Lung microvascular endothelial cell (primary cell): ENCODE measurements around the gene GPS1. TPM values are rescaled to one million over a fixed set of nuclear protein-coding genes. Genes with fewer than 3 reads are reported as not detected.

ENCODE experiments used
- DNase-seq, 2 donors: peaks; one replicate each; pipeline versions ENCODE4 v3.0.0 to v3.0.0-alpha.2; 2010; ENCODE audit warnings: low read depth in 2 of 2
- total RNA-seq: library from RNA; depleted of rRNA; stranded (reverse); fragments of >200 nt; gene quantifications from 2 replicates; pipeline ENCODE4 v1.2.1, GENCODE V29; 2014

Gene GPS1
- total RNA-seq, 1 donor from 2014 or later, result 64.1 TPM

DNA sequence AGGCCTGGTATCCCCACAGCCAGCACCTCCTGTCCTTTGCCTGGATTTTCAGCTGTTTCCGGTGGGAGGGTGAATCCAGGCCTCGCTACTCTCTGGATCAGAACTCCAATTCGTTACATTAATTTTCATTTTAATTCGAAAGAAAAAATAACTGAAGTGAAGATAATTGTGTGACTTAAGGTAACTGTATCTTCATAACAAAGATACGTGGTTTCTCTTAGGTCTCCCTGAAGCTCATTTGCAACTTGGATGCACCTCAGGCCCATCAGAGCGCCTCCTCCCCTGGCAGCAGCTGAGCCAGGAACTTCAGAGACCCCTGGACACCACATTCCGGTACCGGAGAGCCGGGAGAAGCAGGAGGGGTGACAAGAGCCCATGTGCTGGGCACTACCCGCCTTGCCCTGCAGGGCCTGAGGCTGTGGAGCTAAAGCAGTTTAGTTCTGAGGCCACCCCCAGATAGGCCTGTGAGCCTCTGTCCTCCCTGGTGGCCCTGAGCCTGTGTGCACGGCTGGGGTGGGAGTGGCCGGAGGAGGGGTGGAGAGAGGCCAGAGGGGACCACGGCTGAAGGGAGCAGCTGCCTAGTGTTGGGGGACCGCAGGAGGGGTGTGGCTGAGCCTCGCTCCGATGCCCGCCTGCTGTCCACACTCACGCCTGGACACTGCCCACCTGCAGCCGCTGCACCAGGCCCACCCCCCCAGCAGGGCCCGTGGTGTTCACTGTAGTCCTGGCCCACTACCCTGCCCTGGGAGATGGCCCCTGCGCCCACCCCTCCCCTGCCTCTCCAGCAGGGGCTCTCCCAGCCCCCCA lies 25.3 kb downstream of the GPS1 start:
- no peak for DNase-seq

DNA sequence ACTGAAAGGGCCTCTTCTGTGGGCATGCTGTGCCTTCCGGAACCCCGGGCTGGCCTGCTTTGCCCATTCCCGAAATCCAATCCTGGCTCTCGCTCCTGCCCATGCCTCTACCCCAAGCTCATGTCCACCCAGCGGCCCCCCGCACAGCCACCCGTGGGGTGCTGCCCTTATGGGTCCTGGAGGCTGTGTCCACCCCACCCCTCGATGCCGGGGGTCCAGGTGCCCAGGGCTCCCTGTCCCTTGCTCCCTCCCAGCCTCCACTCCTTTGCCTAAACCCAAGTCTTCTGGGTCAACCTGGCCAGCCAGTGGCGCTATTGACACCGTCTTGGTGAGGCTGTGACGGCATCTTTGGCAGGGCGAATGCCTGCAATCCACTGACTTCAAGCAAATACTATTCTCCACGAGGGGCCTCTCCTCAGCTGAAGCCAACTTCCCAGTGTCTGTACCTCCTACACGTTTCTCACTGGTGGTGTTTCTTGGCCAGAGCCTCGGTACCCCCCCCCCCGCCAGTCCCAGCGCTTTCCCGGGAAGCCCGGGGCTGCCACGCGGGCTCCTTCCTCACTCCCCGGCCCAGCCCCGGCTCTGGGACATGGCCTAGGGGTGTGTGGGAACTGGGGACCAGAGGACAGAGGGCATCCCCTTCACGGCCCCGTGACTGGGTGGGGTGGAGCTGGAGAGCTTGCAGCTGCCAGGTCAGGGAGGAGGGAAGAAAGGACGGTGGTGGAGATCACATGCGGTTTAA lies 26.1 kb downstream of the GPS1 start:
- no peak for DNase-seq

DNA sequence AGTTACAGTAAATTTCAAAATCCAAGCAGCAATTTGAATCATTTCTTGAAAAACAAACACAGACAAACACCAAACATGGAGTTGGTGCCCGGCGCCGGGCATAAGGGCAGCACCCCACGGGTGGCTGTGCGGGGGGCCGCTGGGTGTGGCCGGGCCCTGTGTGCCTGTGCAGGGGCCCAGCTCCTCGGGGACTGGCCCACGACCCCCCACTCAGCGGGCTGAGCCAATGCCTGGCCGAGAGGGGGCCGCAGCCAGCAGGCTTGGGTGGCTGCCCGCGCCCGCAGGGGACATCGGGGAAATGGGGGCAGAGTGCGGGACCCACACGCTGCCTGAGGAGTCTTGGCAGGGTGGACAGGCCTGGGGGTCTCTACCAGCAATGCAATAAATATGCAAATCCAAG lies 26.7 kb downstream of the GPS1 start:
- DNase-seq, result no peak

DNA sequence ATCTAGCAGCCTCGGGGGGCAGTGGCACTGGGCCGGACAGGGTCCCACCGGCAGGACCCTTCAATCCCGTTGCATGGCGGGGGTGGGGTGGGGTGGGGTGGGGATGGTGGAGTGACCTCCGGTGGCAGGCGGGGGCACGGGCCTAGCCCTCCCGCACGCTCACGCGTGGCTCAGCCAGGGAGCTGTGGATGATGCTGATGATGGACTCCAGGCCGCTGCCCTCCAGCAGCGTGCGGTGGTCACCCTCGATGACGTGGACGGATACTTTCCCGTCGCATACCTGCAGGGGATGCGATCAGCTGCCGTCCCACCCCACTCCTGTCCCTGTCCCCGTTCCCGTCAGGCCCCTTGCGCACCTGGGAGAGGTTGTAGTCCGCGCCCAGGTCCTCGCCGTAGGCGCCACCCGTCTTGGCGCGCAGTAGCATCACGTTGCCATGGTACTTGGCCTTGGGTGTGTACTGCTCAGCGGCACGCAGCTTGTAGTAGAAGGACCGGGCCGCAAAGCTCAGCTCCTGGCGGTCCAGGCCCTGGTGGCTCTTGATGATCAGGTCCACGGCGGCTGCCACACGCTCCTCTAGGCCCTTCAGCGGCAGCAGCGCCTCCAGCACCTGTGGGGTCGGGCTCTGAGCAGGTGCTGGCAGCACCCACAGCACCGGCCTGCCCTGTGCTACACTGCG lies 27.4 kb downstream of the GPS1 start:
- DNase-seq, result no peak

DNA sequence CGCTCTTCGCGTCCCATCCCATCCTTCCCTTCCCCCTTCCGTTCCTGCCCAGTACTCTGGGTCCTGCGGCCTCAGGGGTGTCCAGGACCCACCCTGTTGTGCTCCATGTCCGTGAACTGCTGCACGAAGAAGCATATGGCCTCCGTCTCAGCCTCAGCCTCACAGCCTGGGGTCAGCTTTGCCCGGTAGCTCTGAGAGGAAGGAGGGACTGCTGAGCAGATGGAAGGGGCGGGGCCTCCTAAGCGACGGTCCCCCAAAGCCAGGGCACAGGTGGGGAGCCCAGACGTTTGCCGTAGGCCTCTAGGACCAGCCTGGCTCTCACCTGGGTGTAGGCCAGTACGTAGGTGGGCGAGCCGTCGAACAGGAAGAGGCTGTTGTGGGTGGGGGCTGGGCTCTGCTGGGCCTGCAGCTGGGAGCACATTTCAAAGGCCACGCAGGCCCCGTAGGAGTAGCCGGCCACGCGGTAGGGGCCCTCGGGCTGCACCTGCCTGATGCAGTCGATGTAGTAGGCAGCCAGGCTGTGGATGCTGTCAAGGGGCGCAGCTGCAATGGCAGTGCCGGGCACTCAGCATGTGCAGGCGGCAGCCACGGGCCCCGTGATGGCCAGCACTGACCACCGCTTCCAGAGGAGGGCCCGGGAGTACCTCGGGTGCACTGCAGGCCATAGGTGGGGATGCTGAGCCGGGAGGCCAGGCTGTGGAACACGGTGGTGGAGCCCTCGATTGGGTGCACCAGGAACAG lies 28.5 kb downstream of the GPS1 start:
- DNase-seq, result no peak

DNA sequence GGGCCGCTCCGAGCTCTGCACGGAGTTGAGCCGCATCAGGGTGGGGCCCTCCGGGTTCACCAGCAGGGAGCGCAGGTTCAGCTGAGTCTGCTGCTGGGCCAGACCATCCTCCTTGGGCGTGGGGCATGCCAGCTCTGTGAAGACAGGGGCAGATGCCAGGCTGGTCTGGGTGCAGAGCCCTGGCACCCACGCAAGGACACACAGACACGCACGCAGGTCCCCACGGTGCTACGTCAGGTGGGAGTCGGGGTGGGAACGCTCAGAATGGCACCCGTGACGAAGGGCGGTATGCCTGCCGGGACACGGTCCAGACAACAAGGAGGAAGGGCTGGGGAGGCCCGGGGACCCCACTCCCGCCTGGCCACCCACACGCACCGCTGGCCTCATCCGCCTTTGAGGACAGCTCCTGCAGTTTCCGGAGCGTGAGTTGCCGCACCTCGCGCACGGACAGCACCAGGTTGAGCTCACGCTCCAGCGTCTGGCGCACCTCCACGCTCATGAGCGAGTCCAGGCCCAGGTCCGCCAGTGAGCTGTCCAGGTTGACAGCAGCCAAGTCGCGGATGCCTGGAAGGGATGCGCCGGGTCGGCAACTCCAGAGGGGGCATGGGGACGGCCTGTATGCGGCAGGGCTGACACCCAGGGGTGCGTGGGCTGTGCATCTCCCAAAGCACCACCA lies 29.2 kb downstream of the GPS1 start:
- no peak for DNase-seq

DNA sequence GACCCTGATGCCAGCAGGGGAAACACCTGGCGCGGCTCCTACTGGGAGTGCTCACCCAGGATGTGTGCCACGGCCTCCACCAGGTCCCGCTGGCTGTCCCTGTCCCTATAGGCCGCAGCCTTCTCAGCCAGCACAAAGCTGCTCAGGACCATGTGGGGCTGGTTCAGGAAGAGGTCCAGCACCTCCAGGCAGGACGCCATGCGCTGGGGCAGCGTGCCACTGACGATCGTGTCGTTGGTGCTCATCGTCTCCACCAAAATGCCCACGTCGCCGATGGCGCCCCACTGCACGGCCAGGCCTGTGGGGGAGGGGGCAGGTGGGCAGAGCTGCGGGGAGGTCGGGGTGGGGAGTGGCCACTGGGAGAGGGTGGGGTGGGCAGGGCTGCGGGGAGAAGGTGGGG lies 29.8 kb downstream of the GPS1 start:
- DNase-seq, result no peak

DNA sequence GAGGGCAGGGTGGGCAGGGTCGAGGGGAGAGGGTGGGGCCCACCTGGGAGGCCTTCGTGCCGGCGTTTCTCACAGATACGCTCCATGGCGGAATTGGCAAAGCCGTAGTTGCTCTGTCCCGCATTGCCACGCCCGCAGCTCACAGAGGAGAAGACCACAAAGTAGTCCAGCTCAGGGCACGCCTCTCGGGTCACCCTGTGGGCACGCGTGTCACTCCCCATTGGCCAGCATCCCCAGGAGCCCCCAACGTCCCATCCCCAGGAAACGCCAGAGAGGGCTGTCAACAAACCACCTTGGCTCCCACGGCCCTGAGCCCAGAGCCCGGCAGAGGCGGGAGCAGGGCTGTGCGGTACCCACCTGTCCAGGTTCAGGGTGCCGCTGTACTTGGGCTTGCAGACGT lies 30.3 kb downstream of the GPS1 start:
- DNase-seq, result no peak

DNA sequence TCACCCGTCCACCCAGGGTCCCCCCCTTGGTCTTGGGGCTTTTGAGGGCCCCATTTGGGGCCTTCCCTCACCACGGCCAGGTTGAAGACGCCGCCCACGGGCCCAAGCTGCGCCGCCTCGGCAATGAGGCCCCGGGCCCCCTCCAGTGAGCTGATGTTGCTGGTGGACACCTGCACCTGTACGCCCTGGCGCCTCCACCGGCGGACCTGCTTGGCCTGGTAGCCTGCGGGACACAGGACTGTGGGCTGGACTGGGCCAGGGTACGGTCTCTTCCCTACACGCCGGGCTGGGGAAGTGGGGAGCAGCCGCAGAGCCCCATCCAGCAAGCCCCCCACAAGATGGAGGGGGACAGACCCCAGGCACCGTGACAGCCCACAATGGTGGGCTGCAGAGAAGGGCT lies 30.8 kb downstream of the GPS1 start:
- DNase-seq, result no peak

DNA sequence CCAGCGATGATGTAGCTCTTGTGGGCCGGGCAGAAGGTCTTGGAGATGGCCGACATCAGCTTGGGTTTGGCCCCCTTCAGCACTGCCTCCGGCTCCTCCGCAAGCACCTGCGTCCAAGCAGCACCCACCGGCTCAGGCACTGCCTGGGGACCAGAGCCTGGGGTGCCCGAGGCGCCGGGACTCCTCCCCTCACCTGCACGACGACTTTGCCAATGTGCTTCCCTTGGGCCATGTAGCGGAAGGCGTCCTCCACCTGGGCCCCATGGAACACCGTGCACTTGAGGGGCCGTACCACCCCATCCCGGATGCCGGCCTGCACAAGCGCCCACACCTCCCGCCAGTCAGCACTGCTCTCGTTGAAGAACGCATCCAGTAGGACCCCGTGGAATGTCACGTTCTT lies 31.3 kb downstream of the GPS1 start:
- no peak for DNase-seq

DNA sequence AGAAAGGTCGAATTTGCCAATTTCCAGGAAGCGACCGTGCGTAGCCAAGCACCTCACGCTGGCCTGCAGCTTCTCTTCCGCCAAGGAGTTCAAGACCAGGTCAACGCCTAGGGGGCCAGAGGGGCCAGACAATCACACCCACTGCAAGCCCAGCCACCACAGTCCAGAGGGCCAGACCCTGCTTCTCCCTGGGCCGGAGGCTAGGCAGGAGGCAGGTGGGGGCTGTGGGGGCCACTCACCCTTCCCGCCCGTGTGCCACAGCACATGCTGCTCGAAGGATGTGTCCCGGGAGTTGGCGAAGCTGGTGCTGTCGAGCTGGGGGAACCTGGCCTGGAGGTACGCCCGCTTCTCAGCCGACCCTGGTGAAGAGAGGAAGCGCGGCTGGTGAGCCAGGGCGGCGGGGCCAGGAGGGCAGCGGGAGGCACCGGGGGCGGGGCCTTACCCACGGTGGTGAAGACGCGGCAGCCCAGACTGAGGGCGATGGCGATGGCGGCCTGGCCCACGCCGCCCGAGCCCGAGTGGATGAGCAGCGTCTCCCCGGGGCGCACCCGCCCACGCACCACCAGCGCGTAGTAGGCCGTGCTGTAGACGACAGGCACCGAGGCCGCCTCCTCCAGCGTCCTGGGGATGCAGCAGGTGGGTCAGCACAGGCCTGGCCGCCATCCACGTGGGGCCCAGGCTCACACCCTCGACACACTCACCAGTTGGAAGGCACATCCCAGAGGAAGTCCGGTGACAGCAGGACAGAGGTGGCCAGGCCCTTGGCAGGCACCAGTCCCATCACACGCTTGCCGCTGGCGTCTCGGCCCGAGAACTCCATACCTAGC lies 32.0 kb downstream of the GPS1 start:
- DNase-seq, result no peak

DNA sequence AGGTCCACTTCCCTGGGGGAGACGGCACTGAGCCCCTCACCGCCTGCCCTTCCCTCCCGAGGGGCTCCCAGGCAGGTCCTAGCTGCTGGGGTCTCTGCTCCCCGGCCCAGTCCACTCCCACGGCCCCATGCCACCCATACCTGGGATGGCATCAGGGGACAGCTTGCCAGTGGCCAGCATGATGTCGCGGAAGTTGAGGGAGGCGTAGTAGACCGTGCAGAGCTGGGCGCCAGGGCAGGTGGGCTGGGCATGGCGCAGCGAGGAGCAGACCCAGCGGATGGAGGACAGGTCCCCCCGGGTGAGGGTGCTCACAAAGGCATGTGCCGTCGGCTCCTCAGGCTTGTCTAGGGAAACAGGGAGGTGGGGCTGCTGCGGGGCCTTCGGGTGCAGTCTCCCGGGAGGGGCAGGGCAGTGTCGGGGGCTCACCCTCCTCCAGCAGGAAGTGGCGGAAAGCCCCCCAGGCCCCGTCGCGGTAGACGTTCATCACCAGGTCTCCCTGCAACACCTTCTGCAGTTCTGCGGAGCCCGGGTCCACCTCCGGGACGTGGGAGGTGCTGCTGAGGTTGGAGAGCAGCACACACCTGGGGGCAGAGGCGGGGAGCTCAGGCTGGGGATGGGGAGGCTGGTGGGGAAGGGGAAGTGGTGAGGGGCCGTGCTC lies 32.8 kb downstream of the GPS1 start:
- no peak for DNase-seq

DNA sequence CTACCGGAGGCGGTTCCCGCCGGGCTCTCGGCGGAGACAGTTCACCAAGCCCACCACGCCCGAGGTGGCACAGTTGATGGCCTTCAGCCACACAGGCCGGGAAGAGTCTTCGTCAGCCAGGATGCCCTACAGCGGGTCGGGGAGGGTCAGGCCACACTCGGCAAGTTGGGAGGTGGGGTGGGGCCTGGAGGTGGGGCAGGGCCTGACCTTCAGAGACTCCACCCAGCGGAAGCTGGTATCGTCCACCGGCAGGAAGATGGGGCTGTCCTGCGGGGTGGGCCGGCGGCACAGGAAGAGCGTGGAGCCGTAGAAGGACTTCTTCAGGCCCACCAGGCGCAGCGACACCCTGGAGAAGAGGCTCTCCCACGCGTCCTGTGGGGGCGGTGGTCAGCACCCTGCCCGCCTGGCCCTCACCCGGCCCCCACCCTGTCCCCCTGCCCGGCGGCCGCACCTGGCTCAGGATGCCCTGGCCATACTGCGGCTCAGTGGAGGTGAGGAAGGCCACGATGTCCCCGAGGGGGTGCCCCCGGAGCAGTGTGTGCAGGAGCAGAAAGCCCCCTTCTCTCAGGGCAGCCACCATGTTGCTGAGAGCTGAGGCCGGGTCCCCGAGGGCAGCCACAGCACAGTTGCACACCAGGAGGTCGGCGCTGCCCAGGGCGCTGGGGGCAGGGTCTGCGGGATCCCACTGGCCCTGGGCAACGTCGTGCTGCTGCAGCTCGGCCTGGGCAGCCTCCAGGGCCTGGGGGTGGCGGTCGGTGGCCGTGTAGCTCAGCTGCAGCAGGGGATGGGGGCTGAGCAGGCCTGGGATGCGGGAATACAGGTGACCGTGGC lies 33.5 kb downstream of the GPS1 start:
- no peak for DNase-seq

DNA sequence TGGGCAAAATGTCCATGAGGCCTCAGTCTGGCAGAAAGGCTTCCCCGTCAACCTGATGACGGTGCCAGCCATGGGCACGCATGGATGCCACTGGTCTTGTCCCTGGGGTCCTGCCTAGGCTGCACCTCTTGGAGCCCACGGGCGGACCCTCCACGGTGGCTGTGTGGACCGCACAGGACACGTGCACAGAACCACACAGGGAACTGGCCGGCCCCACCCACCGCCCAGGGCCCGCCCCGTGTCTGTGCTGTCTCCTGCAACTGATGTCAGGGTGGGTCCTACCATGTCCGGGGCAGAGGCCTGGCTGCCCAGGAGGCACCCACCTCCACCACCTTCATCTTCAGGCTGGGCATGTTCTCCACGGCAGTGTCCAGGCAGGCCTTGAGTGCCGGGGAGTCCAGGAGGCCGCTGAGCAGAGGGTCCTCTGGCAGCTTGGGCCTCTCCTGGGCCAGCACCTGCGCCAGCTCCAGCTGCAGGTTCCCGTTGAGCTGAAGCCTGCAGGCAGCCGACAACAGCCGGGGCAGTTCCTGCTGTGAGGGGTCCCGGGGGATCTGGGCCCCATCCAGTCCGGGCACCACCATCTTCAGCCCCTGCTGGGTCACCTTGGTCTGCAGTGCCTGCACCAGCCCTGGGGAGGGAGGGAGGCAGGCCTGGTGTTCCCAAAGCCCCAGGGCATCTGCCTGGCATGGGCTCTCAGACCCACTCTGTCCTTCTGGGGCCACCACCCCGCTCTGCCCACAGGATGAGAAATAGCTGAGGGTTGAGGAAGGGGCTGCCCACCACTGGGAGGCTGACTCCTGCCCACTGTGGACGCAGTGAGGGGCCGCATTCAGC lies 34.5 kb downstream of the GPS1 start:
- DNase-seq, result no peak

DNA sequence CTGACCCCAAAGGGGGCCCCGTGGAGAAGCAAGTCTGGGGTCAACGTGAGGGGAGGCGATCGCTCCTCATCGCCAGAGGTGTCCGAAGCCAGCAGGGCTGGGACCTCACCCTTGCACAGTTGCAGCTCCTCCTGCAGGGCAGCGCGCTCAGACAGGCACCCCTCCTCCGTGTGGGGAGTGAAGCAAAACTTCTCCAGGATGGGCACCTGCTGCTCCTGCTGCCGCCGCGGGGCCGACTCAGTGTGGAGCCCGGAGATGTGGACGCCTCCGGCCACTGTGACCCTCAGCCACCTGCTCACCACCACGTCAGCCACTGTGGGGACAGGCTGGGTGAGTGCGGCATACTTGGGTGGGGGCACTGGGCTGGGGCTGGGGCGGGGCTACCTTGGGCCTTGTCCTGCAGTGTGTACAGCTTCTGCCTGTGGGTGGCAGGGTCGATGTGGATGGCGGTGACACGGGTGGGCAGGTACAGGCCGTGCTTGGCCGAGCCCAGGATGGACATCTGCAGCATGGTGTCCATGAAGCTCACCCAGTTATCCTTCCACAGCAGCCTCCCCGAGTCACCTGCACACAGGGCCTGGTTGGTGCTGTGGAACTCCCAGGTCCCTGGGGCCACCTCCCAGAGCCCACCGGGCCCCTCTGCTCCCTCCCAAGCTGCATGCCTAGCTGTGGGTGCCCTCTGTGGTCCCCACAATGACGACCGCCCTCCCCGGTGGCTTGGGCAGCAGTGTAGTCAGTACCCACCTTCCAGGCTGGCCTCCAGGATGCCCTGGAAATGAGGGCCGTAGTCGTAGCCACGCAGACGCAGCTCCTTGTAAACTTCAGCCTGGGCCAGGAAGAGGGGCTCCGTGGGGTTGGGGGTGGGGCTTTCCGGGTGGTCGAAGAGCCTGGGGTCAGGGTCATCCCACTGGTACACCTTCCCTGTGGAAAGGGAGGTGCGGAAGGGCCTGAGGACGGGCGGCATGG lies 35.5 kb downstream of the GPS1 start:
- DNase-seq, result no peak

DNA sequence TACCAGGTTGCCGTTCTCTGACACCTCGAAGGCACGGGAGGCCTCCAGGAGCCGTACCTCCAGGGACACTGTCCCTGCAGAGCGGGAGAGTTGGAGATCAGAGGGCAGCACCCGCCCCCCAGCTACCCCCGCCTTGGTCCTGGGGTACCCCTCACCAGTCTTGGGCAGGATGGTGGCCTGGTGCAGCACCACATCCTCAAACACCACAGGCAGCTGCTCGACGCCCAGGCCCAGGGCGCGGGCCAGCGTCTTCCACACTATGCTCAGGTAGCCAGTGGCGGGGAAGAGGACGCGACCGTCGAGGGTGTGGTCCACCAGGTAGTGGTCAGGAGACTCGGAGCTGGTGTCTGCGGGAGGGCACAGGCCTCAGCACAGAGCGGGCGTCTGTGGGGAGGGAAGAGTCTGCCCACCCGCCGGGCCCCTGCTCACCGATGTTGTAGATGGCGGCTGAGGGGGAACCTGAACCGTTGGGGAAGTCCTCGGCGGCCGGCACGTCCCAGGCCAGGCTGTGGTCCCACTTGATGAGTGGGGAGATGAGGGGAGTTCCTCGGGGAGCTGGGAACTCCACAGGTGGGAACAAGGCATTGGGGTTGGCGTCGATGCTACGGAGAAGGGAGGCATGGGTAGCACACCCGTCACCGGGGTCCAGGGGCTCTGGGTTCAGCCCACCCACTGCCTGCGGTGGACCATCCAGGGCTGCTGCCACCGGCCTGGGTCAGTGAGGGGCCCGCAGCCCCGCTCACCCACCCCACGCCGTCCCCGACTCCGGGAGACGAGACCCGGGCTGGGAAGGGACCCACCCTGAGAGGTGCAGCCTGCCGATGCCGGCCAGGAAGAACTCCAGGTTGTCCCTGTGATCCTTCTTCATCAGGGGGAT lies 36.5 kb downstream of the GPS1 start:
- DNase-seq, result no peak
